ENCODE results near the gene SDSL. TPM values are rescaled to one million over a fixed set of nuclear protein-coding genes. Genes with fewer than 3 reads are reported as not detected.

Gene SDSL
- total RNA-seq, 1 donor from 2014 or later: 0.89 TPM

GRCh38 chr12:113467502-113468364, 45.6 kb downstream of the SDSL start:
- intact Hi-C loops (cut with micrococcal nuclease): loop anchor here (5.0 kb wide), 2 partner anchors 980 to 1215 kb away; partner anchors contain the start of gene TBX3

- intact Hi-C loops (cut with micrococcal nuclease): loop anchor here (5.0 kb wide), 2 partner anchors 979 to 1214 kb away; partner anchors contain the start of gene TBX3
Measured at GRCh38 chr12:113468365-113469223, 46.4 kb downstream of the SDSL start.

GRCh38 chr12:113469224-113469948, 47.2 kb downstream of the SDSL start:
- intact Hi-C loops (cut with micrococcal nuclease): loop anchor here (5.0 kb wide), 2 partner anchors 978 to 1213 kb away; partner anchors contain the start of gene TBX3

- intact Hi-C loops (cut with micrococcal nuclease): loop anchor here (5.0 kb wide), 2 partner anchors 977 to 1212 kb away; partner anchors contain the start of gene TBX3
Measured at GRCh38 chr12:113469949-113470743, 48.0 kb downstream of the SDSL start.

- intact Hi-C loops (cut with micrococcal nuclease): no loop called here
Measured at GRCh38 chr12:113470871-113471618, 48.9 kb downstream of the SDSL start.

- intact Hi-C loops (cut with micrococcal nuclease): no loop called here
Measured at GRCh38 chr12:113471619-113472171, 49.5 kb downstream of the SDSL start, which contains the start of gene LHX5. Gene LHX5 (minus strand): TSS chr12:113471871. CDS start chr12:113471498, 373 bp downstream.

- intact Hi-C loops (cut with micrococcal nuclease): no loop called here
Measured at GRCh38 chr12:113472191-113473121, 50.3 kb downstream of the SDSL start.

GRCh38 chr12:113473400-113473799, 51.2 kb downstream of the SDSL start:
- intact Hi-C loops (cut with micrococcal nuclease): no loop called here

GRCh38 chr12:113473942-113474341, 51.8 kb downstream of the SDSL start:
- intact Hi-C loops (cut with micrococcal nuclease): no loop called here

GRCh38 chr12:113474635-113475436, 52.7 kb downstream of the SDSL start:
- intact Hi-C loops (cut with micrococcal nuclease): no loop called here

GRCh38 chr12:113475451-113476175, 53.4 kb downstream of the SDSL start:
- intact Hi-C loops (cut with micrococcal nuclease): no loop called here

GRCh38 chr12:113476176-113476986, 54.2 kb downstream of the SDSL start:
- intact Hi-C loops (cut with micrococcal nuclease): no loop called here

- intact Hi-C loops (cut with micrococcal nuclease): no loop called here
Measured at GRCh38 chr12:113477171-113477841, 55.1 kb downstream of the SDSL start.

GRCh38 chr12:113477842-113478215, 55.6 kb downstream of the SDSL start:
- intact Hi-C loops (cut with micrococcal nuclease): no loop called here

- intact Hi-C loops (cut with micrococcal nuclease): no loop called here
Measured at GRCh38 chr12:113478351-113479011, 56.3 kb downstream of the SDSL start.

Measured in T-helper 2 cell treated with Interferon-gamma antibody and Interleukin-4, amounts not matched to agents 100 ng/mL and 5 ng/mL, for 36 hours (primary cell).